ENCODE measurements around the gene SHROOM3.
A peak's percentile ranks its signal among the peaks of the same experiment; 100 is the strongest.
"Not testable (repeated sequence)": the region's sequence is repeated elsewhere in the genome, so short reads cannot be mapped to it uniquely, and the experiment has no call there.

The SHROOM3 gene

GRCh38 chr4:76445911-76446310, 10.9 kb downstream of the SHROOM3 start:
- WGBS, 2 experiments (ENCODE audit: insufficient coverage in 2 of 2), result 83 to 88% methylated on average over 1 to 2 of the region's 2 CpGs
- peaks cover 18% of the 10 kb centered on the region for H3K4me1 ChIP-seq (ENCODE audit: control insufficient read depth, insufficient read depth, low read length, poor library complexity, severe bottlenecking)
- no peaks in the 10 kb centered on the region for H3K9me3 ChIP-seq (ENCODE audit: control insufficient read depth, low read length)
- no peaks in the 10 kb centered on the region for H3K36me3 ChIP-seq (ENCODE audit: control insufficient read depth, insufficient read depth, low read length)
- no peak overlapping the region for H3K4me3 ChIP-seq (ENCODE audit: extremely low read depth, insufficient read depth, low read length, poor library complexity, severe bottlenecking)
- no peak overlapping the region for H3K27ac ChIP-seq (ENCODE audit: low read depth, low read length, severe bottlenecking)

- Histone ChIP-seq H3K4me1 (ENCODE audit: control insufficient read depth, insufficient read depth, low read length, poor library complexity, severe bottlenecking) (peaks cover 18% of the 10 kb centered on the region), H3K27ac (ENCODE audit: low read depth, low read length, severe bottlenecking) (peak overlapping the region; percentile 87), H3K4me3 (ENCODE audit: extremely low read depth, insufficient read depth, low read length, poor library complexity, severe bottlenecking) (no peak overlapping the region), H3K9me3 (ENCODE audit: control insufficient read depth, low read length) (no peaks in the 10 kb centered on the region), H3K36me3 (ENCODE audit: control insufficient read depth, insufficient read depth, low read length) (no peaks in the 10 kb centered on the region)
- 75% methylated on average over 1 of the region's 1 CpG; no CpG with 5 or more reads in 1 of the 2 experiments for WGBS, 2 experiments (ENCODE audit: insufficient coverage in 2 of 2)
These were observed 12.4 kb downstream of the SHROOM3 start for GRCh38 chr4:76447393-76447851.

DNA sequence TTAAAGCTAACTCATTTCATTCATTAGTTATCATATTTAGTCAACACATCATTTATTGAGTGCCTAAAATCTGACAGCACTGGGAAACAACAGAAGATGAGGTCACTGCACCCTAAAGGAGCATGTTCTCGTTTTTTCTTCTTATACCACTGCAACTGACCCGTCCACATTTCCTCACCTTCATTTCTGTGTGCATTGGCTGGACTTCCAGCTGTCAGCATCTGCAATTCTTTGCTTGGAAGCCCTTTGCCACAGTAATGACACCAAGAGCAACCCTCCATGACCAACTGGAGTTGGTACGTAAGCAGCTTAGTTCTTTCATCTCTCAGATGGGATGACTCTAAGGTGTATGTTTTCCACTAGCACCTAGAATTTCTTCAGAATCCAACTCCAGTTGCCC, 13.2 kb downstream of the SHROOM3 start:
- H3K4me3 ChIP-seq (ENCODE audit: extremely low read depth, insufficient read depth, low read length, poor library complexity, severe bottlenecking), result no peak overlapping the region
- peaks cover 18% of the 10 kb centered on the region for H3K4me1 ChIP-seq (ENCODE audit: control insufficient read depth, insufficient read depth, low read length, poor library complexity, severe bottlenecking)
- no peaks in the 10 kb centered on the region for H3K9me3 ChIP-seq (ENCODE audit: control insufficient read depth, low read length)
- H3K36me3 ChIP-seq (ENCODE audit: control insufficient read depth, insufficient read depth, low read length), result no peaks in the 10 kb centered on the region
- H3K27ac ChIP-seq (ENCODE audit: low read depth, low read length, severe bottlenecking), result no peak overlapping the region
- WGBS, 2 experiments (ENCODE audit: insufficient coverage in 2 of 2), result 86 to 94% methylated on average over 2 of the region's 3 CpGs

GRCh38 chr4:76449362-76449767, 14.3 kb downstream of the SHROOM3 start:
- 85 to 86% methylated on average over 2 to 3 of the region's 3 CpGs for WGBS, 2 experiments (ENCODE audit: insufficient coverage in 2 of 2)
- H3K4me3 ChIP-seq (ENCODE audit: extremely low read depth, insufficient read depth, low read length, poor library complexity, severe bottlenecking), result no peak overlapping the region
- H3K9me3 ChIP-seq (ENCODE audit: control insufficient read depth, low read length), result no peaks in the 10 kb centered on the region
- H3K4me1 ChIP-seq (ENCODE audit: control insufficient read depth, insufficient read depth, low read length, poor library complexity, severe bottlenecking), result peaks cover 18% of the 10 kb centered on the region
- no peaks in the 10 kb centered on the region for H3K36me3 ChIP-seq (ENCODE audit: control insufficient read depth, insufficient read depth, low read length)
- no peak overlapping the region for H3K27ac ChIP-seq (ENCODE audit: low read depth, low read length, severe bottlenecking)

- WGBS, 2 experiments (ENCODE audit: insufficient coverage in 2 of 2), result no CpG with 5 or more reads among the region's 2 CpGs
- no peak overlapping the region for H3K4me3 ChIP-seq (ENCODE audit: extremely low read depth, insufficient read depth, low read length, poor library complexity, severe bottlenecking)
- no peak overlapping the region for H3K27ac ChIP-seq (ENCODE audit: low read depth, low read length, severe bottlenecking)
- no peaks in the 10 kb centered on the region for H3K9me3 ChIP-seq (ENCODE audit: control insufficient read depth, low read length)
- peaks cover 18% of the 10 kb centered on the region for H3K4me1 ChIP-seq (ENCODE audit: control insufficient read depth, insufficient read depth, low read length, poor library complexity, severe bottlenecking)
- H3K36me3 ChIP-seq (ENCODE audit: control insufficient read depth, insufficient read depth, low read length), result no peaks in the 10 kb centered on the region
These were observed 14.8 kb downstream of the SHROOM3 start for GRCh38 chr4:76449833-76450232.

GRCh38 chr4:76453232-76453631, 18.2 kb downstream of the SHROOM3 start:
- H3K4me1 ChIP-seq (ENCODE audit: control insufficient read depth, insufficient read depth, low read length, poor library complexity, severe bottlenecking), result peaks cover 16% of the 10 kb centered on the region
- no peaks in the 10 kb centered on the region for H3K36me3 ChIP-seq (ENCODE audit: control insufficient read depth, insufficient read depth, low read length)
- no CpG with 5 or more reads among the region's 2 CpGs for WGBS, 2 experiments (ENCODE audit: insufficient coverage in 2 of 2)

GRCh38 chr4:76454073-76454472, 19.0 kb downstream of the SHROOM3 start:
- 90% methylated on average over 3 of the region's 6 CpGs; no CpG with 5 or more reads in 1 of the 2 experiments for WGBS, 2 experiments (ENCODE audit: insufficient coverage in 2 of 2)
- not testable (repeated sequence) for H3K27ac ChIP-seq (ENCODE audit: low read depth, low read length, severe bottlenecking); H3K4me3 ChIP-seq (ENCODE audit: extremely low read depth, insufficient read depth, low read length, poor library complexity, severe bottlenecking); H3K36me3 ChIP-seq (ENCODE audit: control insufficient read depth, insufficient read depth, low read length); H3K9me3 ChIP-seq (ENCODE audit: control insufficient read depth, low read length)
- peaks cover 18% of the 10 kb centered on the region for H3K4me1 ChIP-seq (ENCODE audit: control insufficient read depth, insufficient read depth, low read length, poor library complexity, severe bottlenecking)

More at GRCh38 chr4:76453232-76453631, 18.2 kb downstream of the SHROOM3 start:
- H3K27ac ChIP-seq (ENCODE audit: low read depth, low read length, severe bottlenecking), result no peak overlapping the region
- H3K4me3 ChIP-seq (ENCODE audit: extremely low read depth, insufficient read depth, low read length, poor library complexity, severe bottlenecking), result no peak overlapping the region
- H3K9me3 ChIP-seq (ENCODE audit: control insufficient read depth, low read length), result no peaks in the 10 kb centered on the region

GRCh38 chr4:76457885-76458284, 22.9 kb downstream of the SHROOM3 start:
- Histone ChIP-seq H3K4me1 (ENCODE audit: control insufficient read depth, insufficient read depth, low read length, poor library complexity, severe bottlenecking) (peaks cover 29% of the 10 kb centered on the region), H3K27ac (ENCODE audit: low read depth, low read length, severe bottlenecking) (peak overlapping the region; percentile 99), H3K4me3 (ENCODE audit: extremely low read depth, insufficient read depth, low read length, poor library complexity, severe bottlenecking) (no peak overlapping the region), H3K9me3 (ENCODE audit: control insufficient read depth, low read length) (peaks cover 5% of the 10 kb centered on the region), H3K36me3 (ENCODE audit: control insufficient read depth, insufficient read depth, low read length) (no peaks in the 10 kb centered on the region)
- WGBS, 2 experiments (ENCODE audit: insufficient coverage in 2 of 2), result 85 to 91% methylated on average over 3 to 5 of the region's 7 CpGs

GRCh38 chr4:76458297-76458696, 23.3 kb downstream of the SHROOM3 start:
- Histone ChIP-seq H3K9me3 (ENCODE audit: control insufficient read depth, low read length) (peaks cover 9% of the 10 kb centered on the region), H3K4me1 (ENCODE audit: control insufficient read depth, insufficient read depth, low read length, poor library complexity, severe bottlenecking) (peaks cover 29% of the 10 kb centered on the region), H3K36me3 (ENCODE audit: control insufficient read depth, insufficient read depth, low read length) (no peaks in the 10 kb centered on the region), H3K27ac (ENCODE audit: low read depth, low read length, severe bottlenecking) (peak overlapping the region; percentile 99), H3K4me3 (ENCODE audit: extremely low read depth, insufficient read depth, low read length, poor library complexity, severe bottlenecking) (no peak overlapping the region)
- WGBS, 2 experiments (ENCODE audit: insufficient coverage in 2 of 2), result no CpG with 5 or more reads among the region's 2 CpGs

- Histone ChIP-seq H3K36me3 (ENCODE audit: control insufficient read depth, insufficient read depth, low read length) (peaks cover 4% of the 10 kb centered on the region), H3K4me3 (ENCODE audit: extremely low read depth, insufficient read depth, low read length, poor library complexity, severe bottlenecking) (peak overlapping the region; percentile 1), H3K4me1 (ENCODE audit: control insufficient read depth, insufficient read depth, low read length, poor library complexity, severe bottlenecking) (peaks cover 29% of the 10 kb centered on the region), H3K27ac (ENCODE audit: low read depth, low read length, severe bottlenecking) (peak overlapping the region; percentile 99), H3K9me3 (ENCODE audit: control insufficient read depth, low read length) (peaks cover 14% of the 10 kb centered on the region)
- WGBS, 2 experiments (ENCODE audit: insufficient coverage in 2 of 2), result 17% methylated on average over 1 of the region's 3 CpGs; no CpG with 5 or more reads in 1 of the 2 experiments
These were observed 23.8 kb downstream of the SHROOM3 start for GRCh38 chr4:76458825-76459224.

GRCh38 chr4:76459291-76459723, 24.3 kb downstream of the SHROOM3 start:
- H3K36me3 ChIP-seq (ENCODE audit: control insufficient read depth, insufficient read depth, low read length), result peaks cover 8% of the 10 kb centered on the region
- peaks cover 19% of the 10 kb centered on the region for H3K9me3 ChIP-seq (ENCODE audit: control insufficient read depth, low read length)
- WGBS, 2 experiments (ENCODE audit: insufficient coverage in 2 of 2), result 12 to 13% methylated on average over 10 of the region's 11 CpGs
- peaks cover 29% of the 10 kb centered on the region for H3K4me1 ChIP-seq (ENCODE audit: control insufficient read depth, insufficient read depth, low read length, poor library complexity, severe bottlenecking)
- peak overlapping the region; percentile 1 for H3K4me3 ChIP-seq (ENCODE audit: extremely low read depth, insufficient read depth, low read length, poor library complexity, severe bottlenecking)
- peak overlapping the region; percentile 99 for H3K27ac ChIP-seq (ENCODE audit: low read depth, low read length, severe bottlenecking)
